Neuronal stem cell (in vitro differentiated cells): ENCODE data around the gene FGD3.

Experiments used
- DNase-seq: peaks from one replicate; pipeline ENCODE4 v3.0.0-alpha.2; 2013; ENCODE audit warnings: low spot score
- H2AFZ ChIP-seq: one replicate; pipeline ENCODE4 v1.6.1; 2013; ENCODE audit warnings: mild to moderate bottlenecking, low read length, inconsistent platforms
- H2AK5ac ChIP-seq: 2 replicates; pipeline ENCODE4 v1.6.1; 2013; ENCODE audit warnings: low read depth, mild to moderate bottlenecking, inconsistent platforms, low read length, moderate library complexity, mixed read lengths
- H2BK120ac ChIP-seq: 2 replicates; pipeline ENCODE4 v1.6.1; 2013; ENCODE audit warnings: low read depth, mild to moderate bottlenecking, inconsistent platforms, low read length, moderate library complexity, mixed read lengths
- H2BK12ac ChIP-seq: one replicate; pipeline ENCODE4 v1.6.1; 2013; ENCODE audit warnings: low read length, inconsistent platforms
- H2BK15ac ChIP-seq: 2 replicates; pipeline ENCODE4 v1.6.1; 2013; ENCODE audit warnings: mild to moderate bottlenecking, low read length, inconsistent platforms, mixed read lengths
- H2BK5ac ChIP-seq: one replicate; pipeline ENCODE4 v1.6.1; 2013; ENCODE audit warnings: inconsistent platforms, mild to moderate bottlenecking, low read length, moderate library complexity
- H3K14ac ChIP-seq: one replicate; pipeline ENCODE4 v1.6.1; 2013; ENCODE audit warnings: low read length, inconsistent platforms
- H3K18ac ChIP-seq: 2 replicates; pipeline ENCODE4 v1.6.1; 2013; ENCODE audit warnings: low read length, inconsistent platforms
- H3K23ac ChIP-seq: 2 replicates; pipeline ENCODE4 v1.6.1; 2013; ENCODE audit warnings: low read depth, mild to moderate bottlenecking, mixed read lengths, low read length, inconsistent platforms; ENCODE audit not compliant: poor library complexity
- H3K27ac ChIP-seq: replicated peaks from 3 replicates; pipeline ENCODE4 v1.5.1; 2013; ENCODE audit warnings: low read length, inconsistent platforms
- H3K27me3 ChIP-seq, 3 experiments: 2 replicates each; pipeline ENCODE4 v1.6.1; 2013; ENCODE audit warnings: low read length in 3 of 3, mild to moderate bottlenecking in 2 of 3, inconsistent platforms in 1 of 3, low read depth in 1 of 3, mixed read lengths in 1 of 3, moderate library complexity in 1 of 3; ENCODE audit not compliant: control insufficient read depth in 3 of 3, insufficient read depth in 3 of 3
- H3K36me3 ChIP-seq, 2 donors: replicated peaks in 1 of 2; 2 replicates each; pipeline ENCODE4 v1.6.1; 2013; ENCODE audit warnings: low read length in 2 of 2; ENCODE audit not compliant: control insufficient read depth in 2 of 2, insufficient read depth in 2 of 2
- H3K4ac ChIP-seq: 2 replicates; pipeline ENCODE4 v1.6.1; 2013; ENCODE audit warnings: inconsistent platforms, mild to moderate bottlenecking, low read length, moderate library complexity
- H3K4me1 ChIP-seq, 2 donors: 1 replicate in 1 of 2; 2 replicates in 1 of 2; pipeline ENCODE4 v1.6.1; 2013; ENCODE audit warnings: low read length in 2 of 2, low read depth in 1 of 2; ENCODE audit not compliant: control insufficient read depth in 2 of 2, insufficient read depth in 1 of 2
- H3K4me2 ChIP-seq: one replicate; pipeline ENCODE4 v1.6.1; 2013; ENCODE audit warnings: mild to moderate bottlenecking, low read length, inconsistent platforms; ENCODE audit not compliant: insufficient read depth, poor library complexity, severe bottlenecking
- H3K4me3 ChIP-seq, 2 donors: 2 replicates each; pipeline ENCODE4 v1.5.1; 2013; ENCODE audit warnings: low read length in 2 of 2, mild to moderate bottlenecking in 2 of 2, inconsistent platforms in 1 of 2, moderate library complexity in 1 of 2
- H3K79me1 ChIP-seq: one replicate; pipeline ENCODE4 v1.6.1; 2013; ENCODE audit warnings: low read depth, mild to moderate bottlenecking, inconsistent platforms, low read length, moderate library complexity
- H3K9ac ChIP-seq: one replicate; pipeline ENCODE4 v1.6.1; 2013; ENCODE audit warnings: mild to moderate bottlenecking, low read depth, low read length, inconsistent platforms; ENCODE audit not compliant: poor library complexity
- H3K9me3 ChIP-seq, 2 donors: replicated peaks in 1 of 2; 2 replicates each; pipeline versions ENCODE3 to v1.6.1; 2013; ENCODE audit warnings: low read length in 2 of 2, mild to moderate bottlenecking in 2 of 2, inconsistent platforms in 1 of 2, low read depth in 1 of 2, mixed read lengths in 1 of 2, moderate library complexity in 1 of 2; ENCODE audit not compliant: control insufficient read depth in 2 of 2, insufficient read depth in 1 of 2
- H4K8ac ChIP-seq: one replicate; pipeline ENCODE4 v1.6.1; 2013; ENCODE audit warnings: low read depth, mild to moderate bottlenecking, inconsistent platforms, low read length, moderate library complexity
- H4K91ac ChIP-seq: one replicate; pipeline ENCODE4 v1.6.1; 2013; ENCODE audit warnings: low read length, low read depth, mild to moderate bottlenecking, inconsistent platforms; ENCODE audit not compliant: poor library complexity
- WGBS, 2 donors: extraction: QIAGEN DNeasy Blood & Tissue Kit; methylation state at CpG; one replicate each; pipeline ENCODE4 v1.1.7; 2013; ENCODE audit warnings: missing lambda C conversion rate in 2 of 2, mixed read lengths in 1 of 2; ENCODE audit not compliant: insufficient read length in 2 of 2, insufficient replicate concordance in 1 of 2; ENCODE audit errors: extremely low coverage in 2 of 2; 5-methylcytosine and 5-hydroxymethylcytosine counted together

The FGD3 gene

GRCh38 chr9:92983984-92984589, 36.8 kb downstream of the FGD3 start:
- Histone ChIP-seq H3K4me1 (no peaks in the 10 kb centered on the region), H3K9ac (no peak overlapping the region), H2BK12ac (no peak overlapping the region), H3K27me3 (no peaks in the 10 kb centered on the region), H3K79me1 (no peaks in the 10 kb centered on the region), H3K36me3 (no peaks in the 10 kb centered on the region), H2BK120ac (no peak overlapping the region), H2AFZ (no peak overlapping the region), H2AK5ac (no peak overlapping the region), H3K27ac (no peak overlapping the region), H3K23ac (no peak overlapping the region), H2BK15ac (no peak overlapping the region), H3K18ac (no peak overlapping the region), H3K4me2 (no peak overlapping the region), H3K14ac (no peak overlapping the region), H3K9me3 (peaks cover 12 to 20% of the 10 kb centered on the region in 2 donors), H2BK5ac (no peak overlapping the region), H4K8ac (no peak overlapping the region), H4K91ac (no peak overlapping the region), H3K4me3 (no peak overlapping the region), H3K4ac (no peak overlapping the region)
- peak; percentile 35 for DNase-seq
- WGBS, 2 donors, result no CpG with 5 or more reads among the region's 2 CpGs

GRCh38 chr9:92984976-92985375, 37.7 kb downstream of the FGD3 start:
- DNase-seq, result no peak
- Histone ChIP-seq H3K18ac (no peak overlapping the region), H2BK15ac (no peak overlapping the region), H3K4me1 (peaks cover 0 to 2% of the 10 kb centered on the region in 2 donors), H3K9me3 (peaks cover 12 to 20% of the 10 kb centered on the region in 2 donors), H4K8ac (no peak overlapping the region), H2BK5ac (no peak overlapping the region), H3K14ac (no peak overlapping the region), H3K27ac (no peak overlapping the region), H3K4me3 (no peak overlapping the region), H4K91ac (no peak overlapping the region), H2AK5ac (no peak overlapping the region), H3K9ac (no peak overlapping the region), H2BK120ac (no peak overlapping the region), H2AFZ (no peak overlapping the region), H3K4me2 (no peak overlapping the region), H3K23ac (no peak overlapping the region), H3K79me1 (no peaks in the 10 kb centered on the region), H3K36me3 (no peaks in the 10 kb centered on the region), H3K4ac (no peak overlapping the region), H3K27me3 (no peaks in the 10 kb centered on the region), H2BK12ac (no peak overlapping the region)
- no CpG with 5 or more reads among the region's 3 CpGs for WGBS, 2 donors

DNA sequence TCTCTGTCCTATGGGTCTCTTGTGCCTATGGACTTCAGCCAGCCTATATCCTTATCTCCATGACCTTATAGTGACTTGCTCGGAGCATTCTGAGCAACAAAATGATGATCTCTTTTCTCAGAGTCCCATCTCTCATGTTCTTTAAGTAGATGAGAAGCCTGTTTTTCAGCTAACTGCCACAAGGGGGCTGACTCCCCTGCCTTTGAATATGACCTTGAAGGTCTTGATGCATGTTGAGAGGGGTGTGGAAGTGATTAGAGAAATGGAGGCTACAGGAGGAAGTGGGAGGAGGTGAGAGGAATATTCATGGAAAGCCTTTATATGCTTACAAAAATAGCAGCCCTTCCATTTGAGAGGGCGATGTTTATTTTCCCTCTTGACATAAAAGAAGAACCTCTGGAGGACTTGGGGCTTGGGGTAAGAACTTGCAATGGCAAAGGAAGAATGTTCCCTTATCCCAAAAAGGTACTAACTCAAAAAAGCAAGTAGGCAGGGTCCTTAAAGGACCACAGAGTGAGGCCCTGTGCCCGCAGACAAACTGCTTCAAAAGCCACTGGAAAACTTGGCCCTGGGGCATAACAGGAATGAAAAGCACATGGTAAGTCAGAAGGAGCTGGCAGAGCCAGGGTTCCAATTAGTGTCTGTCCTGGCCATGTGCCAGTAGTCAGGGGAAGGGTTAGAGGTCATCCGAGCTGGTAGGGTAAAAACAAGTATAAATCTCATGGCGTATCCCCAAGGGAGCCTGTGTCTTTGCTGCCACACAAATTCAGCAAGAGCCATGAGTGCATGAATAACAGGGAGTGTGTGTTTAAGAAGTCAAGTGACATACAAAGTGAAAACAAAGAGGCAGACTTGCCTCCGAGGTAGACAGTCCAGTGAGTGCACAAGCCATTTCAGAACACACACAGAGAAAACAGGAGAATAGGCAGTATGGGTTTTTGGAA, 39.1 kb downstream of the FGD3 start:
- Histone ChIP-seq H3K79me1 (no peaks in the 10 kb centered on the region), H3K9ac (no peak overlapping the region), H3K27ac (no peak overlapping the region), H4K8ac (no peak overlapping the region), H2BK5ac (no peak overlapping the region), H2AFZ (no peak overlapping the region), H3K14ac (no peak overlapping the region), H4K91ac (no peak overlapping the region), H3K27me3 (no peaks in the 10 kb centered on the region), H3K36me3 (no peaks in the 10 kb centered on the region), H2BK120ac (no peak overlapping the region), H3K23ac (no peak overlapping the region), H3K9me3 (peaks cover 12 to 20% of the 10 kb centered on the region in 2 donors), H3K4me1 (peaks cover 0 to 2% of the 10 kb centered on the region in 2 donors), H3K4ac (no peak overlapping the region), H3K18ac (no peak overlapping the region), H2BK15ac (no peak overlapping the region), H3K4me3 (no peak overlapping the region), H2BK12ac (no peak overlapping the region), H3K4me2 (no peak overlapping the region), H2AK5ac (no peak overlapping the region)
- DNase-seq, result no peak
- no CpG with 5 or more reads among the region's 6 CpGs for WGBS, 2 donors

DNA sequence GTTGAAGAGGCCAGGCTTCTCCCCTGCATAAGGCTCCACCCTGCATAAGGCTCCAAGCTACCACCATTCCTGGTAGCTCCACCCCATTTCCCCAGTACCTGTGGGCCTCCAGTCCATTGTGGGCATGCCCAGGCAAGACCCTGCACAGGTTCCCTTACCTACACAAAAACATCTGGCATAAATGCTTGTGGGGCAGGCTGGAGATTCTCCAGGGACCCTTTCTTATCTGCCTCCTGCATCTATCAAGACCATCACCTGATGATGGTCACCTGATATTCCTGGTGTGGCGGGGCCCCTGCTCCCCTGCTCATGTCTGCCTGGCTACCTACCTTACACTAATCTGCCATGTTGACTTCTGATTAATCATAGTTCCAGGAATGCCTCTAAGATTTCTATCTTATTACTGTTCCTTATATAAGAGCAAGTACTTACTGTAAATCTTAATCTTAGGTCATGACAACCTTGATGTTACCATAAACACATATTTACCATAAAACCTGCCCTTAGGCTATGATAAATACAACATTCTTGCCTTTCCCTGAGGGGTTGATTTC, 41.0 kb downstream of the FGD3 start:
- Histone ChIP-seq H2BK15ac (no peak overlapping the region), H2BK5ac (no peak overlapping the region), H3K18ac (no peak overlapping the region), H3K9ac (no peak overlapping the region), H3K4ac (no peak overlapping the region), H2AK5ac (no peak overlapping the region), H3K27ac (no peak overlapping the region), H3K4me3 (no peak overlapping the region), H2AFZ (no peak overlapping the region), H3K27me3 (no peaks in the 10 kb centered on the region), H4K8ac (no peak overlapping the region), H3K36me3 (no peaks in the 10 kb centered on the region), H3K9me3 (peaks cover 14 to 20% of the 10 kb centered on the region in 2 donors), H2BK120ac (no peak overlapping the region), H3K4me2 (no peak overlapping the region), H4K91ac (no peak overlapping the region), H3K4me1 (peaks cover 0 to 5% of the 10 kb centered on the region in 2 donors), H2BK12ac (no peak overlapping the region), H3K14ac (no peak overlapping the region), H3K79me1 (no peaks in the 10 kb centered on the region), H3K23ac (no peak overlapping the region)
- DNase-seq, result no peak
- no CpG with 5 or more reads among the region's 1 CpG for WGBS, 2 donors
